Right lobe of liver (tissue), 6 donors: Measurements from ENCODE around the gene TMEM74B. TPM values are rescaled to one million over a fixed set of nuclear protein-coding genes. Genes with fewer than 3 reads are reported as not detected.

ENCODE experiments used
- ATAC-seq, 4 donors: fragments of 200-7000 bp; cut with Tn5 transposase; one replicate each; pipeline ENCODE4 v1.9.1; 2020; ENCODE audit warnings: mild to moderate bottlenecking in 4 of 4, moderate library complexity in 4 of 4
- DNase-seq, 3 donors: peaks; one replicate each; pipeline ENCODE4 v3.0.0-alpha.2; 2020
- H3K27ac ChIP-seq, 3 donors: fragments of 200-600 bp; one replicate each; pipeline ENCODE4 v1.8.0; 2022
- H3K27me3 ChIP-seq, 2 donors: fragments of 200-600 bp; one replicate each; pipeline ENCODE4 v1.8.0; 2022
- H3K36me3 ChIP-seq, 4 donors: fragments of 200-600 bp; sonication (generic) in 1 of 4; one replicate each; pipeline versions ENCODE4 v1.5.1 to v1.8.0; 2017 to 2022; ENCODE audit warnings: control low read depth in 1 of 4
- H3K4me1 ChIP-seq, 4 donors: fragments of 200-600 bp; sonication (generic) in 1 of 4; one replicate each; pipeline versions ENCODE4 v1.5.1 to v1.8.0; 2017 to 2022; ENCODE audit warnings: control low read depth in 1 of 4
- H3K4me3 ChIP-seq, 3 donors: fragments of 200-600 bp; one replicate each; pipeline ENCODE4 v1.8.0; 2022
- H3K9me3 ChIP-seq, 4 donors: fragments of 200-600 bp; sonication (generic) in 1 of 4; one replicate each; pipeline versions ENCODE4 v1.5.1 to v1.8.0; 2017 to 2022; ENCODE audit warnings: control low read depth in 1 of 4
- CTCF ChIP-seq, 4 donors: fragments of 200-600 bp in 3 of 4; fragments of 450-650 bp in 1 of 4; IDR thresholded peaks; one replicate each; pipeline versions ENCODE4 v1.5.1 to v1.8.0; 2016 to 2022; ENCODE audit warnings: antibody characterized with exemption in 4 of 4, mild to moderate bottlenecking in 2 of 4
- POLR2A ChIP-seq: fragments of 450-650 bp; IDR thresholded peaks from one replicate; pipeline ENCODE4 v1.6.1; 2017; ENCODE audit warnings: antibody characterized with exemption, mild to moderate bottlenecking
- WGBS: methylation state at CpG from one replicate; pipeline ENCODE4 v1.1.6; 2018; ENCODE audit warnings: low coverage, low lambda C conversion rate; ENCODE audit not compliant: insufficient coverage; ENCODE audit errors: missing lambda C conversion rate; 5-methylcytosine and 5-hydroxymethylcytosine counted together
- intact Hi-C, 2 donors: fragments of 100-400 bp; cut with DNase I; formaldehyde crosslinking; loops; one replicate each; pipeline versions ENCODE4 v1.11.2 to v1.14.1; 2022
- total RNA-seq, 6 experiments: library from RNA; depleted of rRNA in 2 of 6; stranded (reverse); fragments of >200 nt in 2 of 6; fragmentation: NEBNext Ultra II Directional in 3 of 6; extraction: Animal tissue kit (Norgen Biotek cat#: 25700) in 3 of 6; gene quantifications; one replicate each; pipeline versions ENCODE4 v1.1.0 to v1.2.4, GENCODE V29; 2016 to 2023
- donor health status: DM: no; HTN: yes; CAD: no.
- donor health status: DM: no; HTN: no; CAD: no.
- donor health status: DM: no; HTN: no; CAD: no.
- donor health status: DM: no; HTN: yes; CAD: no.
- donor health status: DM: no; HTN: yes; CAD: no.

Gene TMEM74B
- total RNA-seq, 6 experiments from 2014 or later: 0.37 to 2.8 (median 1.8) TPM

GRCh38 chr20:1160496-1160895 lies 24.3 kb downstream of the TMEM74B start:
- WGBS: 93% methylated on average over 7 of the region's 10 CpGs
- H3K9me3 ChIP-seq: no peaks in the 10 kb centered on the region
- no peak for TF ChIP-seq CTCF (IDR thresholded peaks at IDR 0.05)
- TF ChIP-seq POLR2A: no peak

GRCh38 chr20:1155342-1155741 lies 29.4 kb downstream of the TMEM74B start:
- H3K36me3 ChIP-seq: peaks cover 0 to 15% (median 5%) of the 10 kb centered on the region in 4 donors

More at GRCh38 chr20:1160496-1160895, 24.3 kb downstream of the TMEM74B start:
- Histone ChIP-seq H3K4me3 (no peak overlapping the region), H3K27me3 (no peaks in the 10 kb centered on the region), H3K4me1 (no peaks in the 10 kb centered on the region), H3K36me3 (peaks cover 3 to 51% (median 27%) of the 10 kb centered on the region in 4 donors), H3K27ac (no peak overlapping the region)
- ATAC-seq (no peak), DNase-seq (no peak)
- intact Hi-C loops: no loop called here

GRCh38 chr20:1154691-1155090 lies 30.1 kb downstream of the TMEM74B start:
- no peaks in the 10 kb centered on the region for H3K9me3 ChIP-seq
- no peaks in the 10 kb centered on the region for H3K27me3 ChIP-seq
- H3K36me3 ChIP-seq: peaks cover 0 to 9% (median 4%) of the 10 kb centered on the region in 4 donors
- DNase-seq (no peak), ATAC-seq (no peak)
- H3K27ac ChIP-seq: no peak overlapping the region
- intact Hi-C loops: no loop called here
- 100% methylated on average over 1 of the region's 1 CpG for WGBS
- no peak for TF ChIP-seq CTCF (IDR thresholded peaks at IDR 0.05)
- no peak for TF ChIP-seq POLR2A
- H3K4me1 ChIP-seq: peaks cover 0 to 7% (median 2%) of the 10 kb centered on the region in 4 donors
- H3K4me3 ChIP-seq: no peak overlapping the region

More at GRCh38 chr20:1155342-1155741, 29.4 kb downstream of the TMEM74B start:
- H3K4me3 ChIP-seq: no peak overlapping the region
- ATAC-seq: no peak
- TF ChIP-seq CTCF (IDR thresholded peaks at IDR 0.05) (no peak), POLR2A (no peak)
- 100% methylated on average over 3 of the region's 3 CpGs for WGBS
- intact Hi-C loops: no loop called here
- no peak overlapping the region for H3K27ac ChIP-seq
- peaks cover 0 to 7% (median 0%) of the 10 kb centered on the region in 4 donors for H3K4me1 ChIP-seq
- DNase-seq: no peak
- no peaks in the 10 kb centered on the region for H3K27me3 ChIP-seq
- H3K9me3 ChIP-seq: no peaks in the 10 kb centered on the region

- peaks cover 0 to 9% (median 2%) of the 10 kb centered on the region in 4 donors for H3K36me3 ChIP-seq
Measured at GRCh38 chr20:1154226-1154625, 30.6 kb downstream of the TMEM74B start.

More at GRCh38 chr20:1154226-1154625, 30.6 kb downstream of the TMEM74B start:
- Histone ChIP-seq H3K4me1 (peaks cover 0 to 7% (median 3%) of the 10 kb centered on the region in 4 donors), H3K27ac (no peak overlapping the region), H3K4me3 (no peak overlapping the region), H3K9me3 (no peaks in the 10 kb centered on the region), H3K27me3 (no peaks in the 10 kb centered on the region)
- TF ChIP-seq CTCF (IDR thresholded peaks at IDR 0.05): no peak
- TF ChIP-seq POLR2A: no peak
- no peak for DNase-seq
- intact Hi-C loops: no loop called here
- ATAC-seq: no peak
